ENCODE data around the gene KDM2A. TPM values are rescaled to one million over a fixed set of nuclear protein-coding genes. Genes with fewer than 3 reads are reported as not detected.

KDM2A gene
- total RNA-seq, 1 donor from 2014 or later, result 78.1 TPM

DNA sequence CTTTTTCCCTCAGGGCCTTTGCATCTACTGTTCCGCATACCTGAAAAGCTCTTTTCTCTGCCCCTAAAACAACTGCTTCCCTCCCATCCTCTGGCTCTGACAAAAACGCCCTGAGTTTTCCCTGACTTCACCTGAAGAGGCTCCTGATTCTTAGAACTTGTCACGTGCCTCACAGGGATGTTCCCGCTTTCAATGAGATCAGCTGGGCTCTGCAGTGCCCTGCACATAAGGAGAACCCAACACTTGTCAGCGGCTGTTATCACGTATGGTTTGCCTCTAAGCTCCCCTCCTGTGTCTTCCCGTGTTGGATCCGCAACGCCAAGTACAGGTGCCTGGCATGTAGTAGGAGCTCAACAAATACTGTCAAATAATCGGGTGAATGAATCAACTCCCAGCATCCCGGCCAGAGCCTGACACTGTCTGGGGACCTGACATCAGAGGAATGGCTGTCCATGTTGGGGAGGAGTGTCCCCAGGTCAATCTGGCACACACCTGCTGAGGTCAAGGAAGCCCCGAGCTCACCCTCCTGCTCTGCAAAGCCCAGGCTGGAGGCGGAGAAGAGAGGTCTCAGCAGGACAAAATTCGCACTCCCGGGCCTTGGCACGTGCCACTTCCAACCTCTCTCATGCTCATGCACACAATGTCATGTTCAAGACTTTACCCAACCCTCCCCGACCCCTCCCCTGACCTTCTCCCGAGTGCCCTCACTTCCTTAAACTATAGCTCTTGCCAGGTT, 143.1 kb downstream of the KDM2A start:
- DNase-seq, result no peak

DNA sequence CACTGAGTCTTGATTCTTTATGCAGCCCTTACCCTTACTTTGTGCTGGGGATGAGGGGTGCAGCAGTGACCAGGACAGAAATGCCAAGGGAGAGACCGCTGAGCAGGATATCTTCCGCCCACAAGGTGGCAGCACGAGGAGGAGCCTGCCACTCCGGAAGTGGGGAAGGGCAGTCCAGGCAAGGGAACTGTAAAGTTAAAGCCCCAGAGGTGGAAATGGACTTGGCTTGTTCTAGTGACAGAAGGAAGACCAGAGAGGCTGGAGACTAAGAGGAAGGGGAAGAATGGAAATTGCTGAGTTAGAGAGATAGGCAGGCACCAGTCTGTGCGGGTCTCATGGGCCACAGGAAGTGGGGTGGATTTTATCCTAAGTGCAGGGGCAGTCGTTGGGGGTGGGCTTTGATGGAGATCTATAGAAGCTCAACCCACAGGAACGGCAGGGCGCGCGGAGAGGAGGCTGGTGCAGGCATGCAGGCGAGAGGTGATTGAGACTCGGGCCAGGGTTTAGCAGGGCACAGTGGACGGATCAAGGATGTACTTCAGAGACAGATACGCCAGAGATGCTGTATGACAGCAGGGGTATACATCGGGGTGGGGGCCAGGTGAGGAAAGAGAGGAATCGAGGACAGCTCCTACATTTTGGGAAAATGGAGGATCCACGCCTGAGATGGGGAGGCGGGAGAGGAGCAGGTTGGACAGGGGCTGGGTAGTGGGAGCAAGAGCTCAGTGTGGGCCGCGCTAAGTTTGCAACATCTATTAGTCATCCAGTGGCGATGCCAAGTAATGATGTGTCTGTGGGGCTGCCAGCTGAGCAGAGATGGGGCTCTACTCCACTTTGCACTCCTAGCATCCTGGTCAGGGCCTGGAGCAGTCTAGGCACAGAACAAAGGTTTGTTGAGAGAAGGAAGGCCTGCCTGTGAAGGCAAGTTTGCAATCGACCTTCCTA, 143.9 kb downstream of the KDM2A start:
- peak; percentile 47 for DNase-seq

DNA sequence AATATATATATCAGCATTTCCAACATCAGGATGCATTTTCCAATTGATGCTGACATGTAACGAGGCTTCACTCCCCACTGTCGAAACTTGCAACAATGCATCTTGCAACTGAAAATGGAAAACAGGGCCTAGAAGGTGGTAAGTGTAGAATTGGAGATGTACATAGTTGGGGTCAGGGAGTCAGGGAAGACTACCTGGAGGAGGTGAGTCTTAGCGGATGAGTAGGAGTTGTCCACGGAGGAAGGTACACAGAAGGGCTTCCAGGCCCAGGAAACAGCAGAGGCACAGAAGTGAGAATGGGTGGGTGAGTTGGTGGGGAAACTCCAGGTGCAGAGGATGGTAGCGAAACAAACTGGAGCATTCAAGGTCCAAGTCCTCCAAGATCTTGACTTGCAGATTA, 145.2 kb downstream of the KDM2A start:
- no peak for DNase-seq

DNA sequence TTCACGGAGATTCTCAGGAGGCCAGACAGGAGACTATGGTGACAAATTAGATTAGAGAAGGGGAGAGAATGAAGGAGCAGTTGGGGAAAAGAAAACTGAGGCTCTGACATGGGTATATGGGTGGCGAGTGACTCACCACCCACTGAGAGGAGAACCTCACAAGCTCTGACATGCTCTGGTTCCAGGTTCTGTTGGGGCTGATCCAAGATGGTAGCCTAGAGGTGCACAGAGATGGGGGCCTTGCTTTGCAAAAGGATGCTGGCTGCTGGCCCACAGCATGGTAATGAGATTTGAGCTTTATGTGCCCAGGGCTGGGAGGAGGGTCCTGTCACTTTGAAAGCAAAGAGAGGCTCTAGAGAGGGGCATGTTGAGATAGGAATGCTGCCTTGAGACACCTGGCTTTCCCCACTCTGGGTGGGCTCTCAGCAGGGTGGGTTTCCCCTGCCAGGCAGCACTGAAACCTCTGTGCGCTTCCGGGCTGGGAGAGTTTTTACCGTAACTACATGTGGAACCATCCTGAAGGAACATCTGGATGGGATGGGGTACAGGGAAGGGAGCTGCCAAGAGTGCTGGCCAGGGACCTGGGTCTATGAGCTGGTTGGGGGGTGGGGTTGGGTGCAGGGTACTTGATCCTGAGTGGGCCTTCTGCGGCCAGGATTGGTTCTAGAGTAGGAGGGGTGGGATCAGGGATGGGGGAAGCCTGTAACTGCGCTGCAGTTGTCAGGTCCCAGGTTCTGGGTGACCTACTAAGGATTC, 146.0 kb downstream of the KDM2A start:
- DNase-seq, result no peak

DNA sequence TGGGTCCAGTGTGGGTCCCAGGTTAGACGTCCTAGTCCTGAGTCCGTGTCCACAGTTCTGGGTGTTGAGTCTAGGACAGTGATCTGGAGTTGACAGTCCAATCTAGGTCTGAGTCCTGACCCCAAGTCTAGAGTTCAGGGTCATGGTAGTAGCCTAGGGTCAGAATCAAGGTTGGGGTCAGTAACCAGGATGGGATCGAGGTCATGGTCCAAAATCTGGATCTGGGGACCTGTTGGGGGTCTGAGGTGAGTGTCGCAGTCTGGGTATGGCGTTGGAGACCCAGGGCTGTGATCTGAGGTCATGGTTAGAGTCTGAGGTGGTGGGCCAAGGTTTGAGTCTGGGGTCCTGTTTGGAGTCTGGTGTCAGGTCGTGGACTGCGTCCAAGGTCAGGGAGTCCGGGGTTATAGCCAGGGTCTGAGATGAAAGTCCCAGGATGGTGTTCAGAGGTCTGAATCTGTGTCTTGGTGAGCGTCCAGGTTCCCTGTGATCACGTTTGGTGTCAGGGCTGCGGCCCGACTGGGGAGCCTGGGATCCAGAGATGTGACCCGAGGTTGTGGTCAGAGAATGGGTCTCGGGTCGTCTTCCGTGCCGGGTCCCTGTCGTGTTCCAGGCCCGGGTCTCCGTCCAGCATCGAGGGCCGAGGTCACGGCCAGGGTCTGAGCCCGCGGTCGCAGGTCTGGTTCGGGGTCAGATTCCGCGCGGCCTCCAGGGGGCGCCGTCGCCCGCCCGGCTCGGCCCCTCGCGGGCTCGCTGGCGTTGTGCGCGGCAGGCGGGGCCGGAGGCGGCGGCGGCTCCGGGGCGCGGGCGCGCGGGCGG, 146.8 kb downstream of the KDM2A start:
- peak; percentile 33 for DNase-seq

DNA sequence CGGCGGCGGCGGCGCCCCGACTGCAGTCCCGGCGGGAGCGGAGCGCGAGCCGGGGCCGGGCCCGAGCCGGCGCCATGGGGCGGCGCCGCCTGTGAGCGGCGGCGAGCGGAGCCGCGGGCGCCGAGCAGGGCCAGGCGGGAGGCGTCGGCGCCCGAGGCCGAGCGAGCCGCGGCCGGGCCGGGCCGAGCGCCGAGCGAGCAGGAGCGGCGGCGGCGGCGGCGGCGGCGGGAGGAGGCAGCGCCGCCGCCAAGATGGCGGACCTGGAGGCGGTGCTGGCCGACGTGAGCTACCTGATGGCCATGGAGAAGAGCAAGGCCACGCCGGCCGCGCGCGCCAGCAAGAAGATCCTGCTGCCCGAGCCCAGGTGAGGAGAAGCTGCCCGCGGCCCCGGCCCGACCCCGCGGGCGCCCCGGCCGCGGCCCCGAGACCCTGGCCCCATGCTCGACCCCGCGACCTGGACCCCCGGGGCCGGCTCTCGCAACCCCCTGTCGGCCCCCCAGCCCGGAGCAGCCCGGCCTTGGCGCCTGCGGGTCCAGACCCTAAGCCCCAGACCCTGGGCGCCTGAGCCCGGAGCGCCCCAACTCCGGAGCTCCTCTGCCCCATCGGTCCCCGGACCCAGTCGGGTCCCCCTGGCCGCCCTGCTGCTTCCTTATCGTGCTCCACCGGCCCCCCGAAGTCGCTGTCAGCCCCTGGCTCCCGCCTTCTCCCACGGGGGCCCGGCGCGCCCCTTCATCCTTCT, 147.6 kb downstream of the KDM2A start, which contains the start of gene GRK2:
GRK2 (plus strand) TSS at position 25 of the 739 bp plus-strand sequence; CDS start at position 252, 227 bp downstream.
- DNase-seq, result no peak

DNA sequence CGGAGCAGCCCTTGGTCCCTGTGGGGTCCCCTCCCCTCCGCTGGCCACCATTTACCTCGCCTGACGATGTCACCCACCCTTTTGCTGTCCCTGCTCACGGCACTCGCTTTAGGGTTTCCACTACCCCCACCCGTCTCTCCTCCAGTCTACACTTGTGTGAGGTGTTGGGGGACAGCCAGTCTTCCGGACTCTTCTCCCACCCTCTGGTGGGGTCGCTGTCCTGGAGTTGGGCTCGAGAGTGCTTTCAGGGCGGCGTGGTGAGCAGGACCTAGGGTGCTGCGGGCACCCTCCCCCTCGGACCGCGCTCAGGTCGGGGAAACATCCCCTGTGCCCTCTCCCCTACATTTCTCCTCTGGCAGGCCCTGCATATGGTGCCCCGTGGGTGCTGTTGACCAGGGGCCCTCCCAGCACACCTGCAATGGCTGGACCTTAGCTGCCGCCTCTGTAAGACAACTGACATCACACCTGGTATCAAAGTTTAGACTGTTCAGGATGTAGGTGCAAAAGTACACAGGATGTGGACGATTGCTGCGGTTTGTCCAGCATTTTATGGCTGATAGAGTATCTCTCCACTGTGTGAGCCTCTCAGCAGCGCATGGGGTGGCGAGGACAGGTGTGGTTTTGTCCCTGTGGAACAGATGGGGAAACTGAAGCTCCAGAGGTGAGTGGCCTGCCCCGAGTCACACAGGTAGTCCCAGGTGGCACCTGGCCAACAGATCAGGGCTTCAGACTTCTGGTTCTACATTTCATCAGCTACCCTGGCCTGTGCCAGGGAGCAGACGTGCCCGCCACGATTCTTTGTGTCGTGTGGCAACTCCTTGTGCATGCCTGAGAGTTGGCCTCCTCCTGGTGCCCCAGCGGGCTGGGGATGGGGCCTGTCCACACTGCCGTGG, 148.4 kb downstream of the KDM2A start:
- no peak for DNase-seq

DNA sequence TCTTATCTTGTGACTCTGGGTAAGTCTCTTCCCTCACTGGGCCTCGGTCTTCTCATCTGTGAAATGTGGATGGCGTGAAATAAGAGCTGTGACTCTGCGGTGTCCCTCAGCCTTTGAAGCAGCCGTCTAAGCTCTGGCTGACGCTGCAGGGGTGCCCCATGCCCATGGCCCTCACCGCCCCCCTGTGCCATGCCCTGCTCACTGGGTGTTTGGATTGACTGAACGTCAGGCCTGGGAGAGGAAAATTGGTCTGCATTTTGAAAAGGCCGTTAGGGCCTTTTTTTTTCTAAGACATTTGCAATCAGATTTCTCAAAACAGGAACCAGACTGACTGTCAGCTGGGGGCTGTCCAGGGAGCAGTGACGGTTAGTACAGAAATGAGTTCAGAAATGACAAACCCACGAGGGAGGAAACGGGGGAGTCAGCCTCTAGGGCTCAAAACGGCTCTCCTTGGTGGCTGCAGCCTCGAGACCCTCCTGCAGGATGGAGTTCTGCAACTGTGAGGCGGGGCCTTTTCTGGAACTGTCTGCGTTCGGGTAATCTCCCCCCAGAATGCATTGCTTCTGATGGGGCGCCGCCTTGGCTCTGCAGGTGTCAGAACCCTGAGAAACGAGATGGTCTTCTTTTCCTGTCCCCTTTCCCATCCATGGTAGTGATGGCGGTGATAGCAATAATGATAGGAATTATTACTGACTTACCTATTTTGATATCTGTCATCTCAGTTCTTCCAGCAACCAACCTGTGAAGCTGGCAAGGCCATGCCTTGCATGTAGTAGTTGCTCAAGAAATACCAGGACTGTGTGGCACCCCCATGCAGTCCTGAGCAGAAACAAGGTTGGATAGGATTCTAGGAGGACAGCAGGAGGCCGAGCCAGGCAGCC, 149.3 kb downstream of the KDM2A start:
- no peak for DNase-seq

DNA sequence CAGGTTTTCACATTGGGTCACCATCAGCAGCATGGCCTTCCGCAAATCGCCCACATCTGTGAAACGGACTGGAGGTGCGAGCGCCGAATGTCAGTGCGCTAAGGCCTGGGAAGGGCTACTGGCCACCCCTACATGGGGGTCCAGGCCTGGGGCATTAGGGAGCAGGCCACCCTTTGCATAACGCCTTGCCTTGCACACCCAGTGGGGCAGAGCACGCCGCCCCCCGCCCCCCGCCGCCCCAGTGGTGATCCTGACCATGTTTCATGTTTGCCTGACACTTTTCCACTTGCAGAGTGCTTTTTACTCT, 149.9 kb downstream of the KDM2A start:
- no peak for DNase-seq

DNA sequence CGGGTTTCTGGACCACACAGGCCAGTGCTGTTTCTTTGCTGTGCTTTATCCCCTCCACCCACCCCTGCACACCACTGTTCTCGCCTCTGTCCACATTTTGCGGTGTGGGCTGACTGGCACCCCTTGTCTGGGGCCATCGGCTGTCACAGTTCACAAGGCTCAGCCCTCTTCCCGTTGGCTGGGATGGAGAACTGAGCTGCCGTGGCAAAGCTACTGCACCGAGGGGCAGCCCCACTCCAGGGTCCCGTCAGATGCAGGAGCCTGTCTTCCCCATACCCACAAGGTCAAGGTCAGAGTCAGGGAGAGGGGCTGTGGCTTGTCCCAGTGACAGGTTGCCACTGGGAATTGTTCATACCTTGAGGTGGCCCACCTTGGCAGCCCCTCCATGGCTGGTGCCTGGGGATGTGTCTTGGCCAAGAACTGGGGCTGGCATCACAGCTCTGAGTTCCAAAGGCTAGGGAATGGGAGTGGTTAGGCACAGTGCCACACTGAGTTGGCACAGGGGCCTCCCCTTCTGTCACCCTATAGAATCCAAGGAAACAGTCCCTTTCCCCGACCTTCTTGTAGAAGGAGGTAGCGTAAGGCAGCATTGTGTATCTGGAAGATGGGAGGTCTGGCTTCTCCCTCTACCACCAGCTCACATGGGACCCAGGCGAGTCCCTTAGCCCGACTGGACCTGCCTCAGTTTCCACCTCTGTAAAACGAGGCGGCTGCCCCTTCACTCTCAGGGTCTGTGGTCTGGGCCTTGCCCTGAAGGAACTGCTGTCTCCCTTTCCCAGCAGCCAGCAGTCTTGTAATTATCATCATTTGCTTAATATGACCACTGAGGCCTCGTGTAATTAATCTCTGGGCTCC, 150.6 kb downstream of the KDM2A start:
- no peak for DNase-seq

DNA sequence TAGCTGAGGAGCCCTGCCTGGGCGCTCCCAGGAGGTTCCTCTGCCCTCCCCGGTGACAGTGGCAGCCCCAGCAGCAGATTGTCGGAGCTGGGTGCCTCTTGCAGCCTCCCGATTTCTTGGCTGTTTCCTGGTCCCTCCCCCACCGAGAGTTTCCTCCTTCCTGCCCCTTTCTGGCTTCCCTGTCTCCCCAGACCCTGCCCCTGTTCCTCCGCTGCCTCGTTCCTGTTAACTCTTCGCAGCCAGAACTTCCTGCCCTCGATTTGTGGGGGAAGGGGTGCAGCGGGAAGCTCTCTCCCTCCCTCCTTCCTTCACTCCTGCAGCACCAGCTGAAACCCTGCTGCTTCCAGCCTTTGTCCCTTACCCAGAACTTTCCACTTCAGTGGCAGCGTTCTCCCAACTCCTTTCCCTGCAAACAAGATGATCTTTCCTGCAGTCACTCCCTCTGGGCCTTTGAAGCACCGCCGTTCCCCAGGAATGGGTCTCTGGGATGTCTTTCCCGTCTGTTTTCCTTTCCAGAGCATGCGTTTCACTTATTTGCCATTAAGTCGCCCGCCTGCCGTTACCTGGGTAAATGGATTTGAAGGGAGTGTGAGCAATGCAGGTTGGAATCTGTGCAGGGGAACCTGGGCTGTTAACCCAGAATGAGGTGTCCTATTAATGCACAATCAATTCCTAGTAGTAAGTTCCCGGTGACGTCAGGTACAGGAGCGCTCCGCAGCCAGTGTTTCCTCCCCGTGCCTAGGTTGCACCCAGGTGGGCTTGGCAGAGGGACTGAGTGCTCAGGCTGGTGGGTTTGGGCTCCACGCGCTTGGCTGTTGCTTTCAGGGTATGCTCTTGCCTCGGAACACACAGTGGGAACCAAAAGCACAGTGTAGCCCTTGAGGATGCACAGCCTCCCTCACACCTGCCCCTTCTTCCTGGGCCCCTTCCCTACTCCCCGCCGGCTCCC, 151.5 kb downstream of the KDM2A start:
- peak; percentile 46 for DNase-seq

DNA sequence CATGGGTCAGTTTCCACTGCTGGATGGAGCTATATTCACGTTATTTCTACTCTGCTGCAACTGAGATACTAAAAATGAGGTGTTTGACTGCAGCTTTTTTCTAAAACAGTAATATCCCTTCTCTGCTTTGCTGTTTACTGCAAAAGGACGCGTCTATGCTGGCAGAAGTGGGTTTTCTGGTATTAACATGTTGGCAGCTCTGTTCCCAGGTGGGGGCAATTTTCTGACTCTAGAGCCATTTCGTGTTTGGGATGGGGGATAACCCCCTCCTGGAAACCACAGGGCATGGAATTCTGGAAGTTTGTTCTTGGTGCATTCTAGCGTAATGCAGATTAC, 152.1 kb downstream of the KDM2A start:
- DNase-seq, result no peak

DNA sequence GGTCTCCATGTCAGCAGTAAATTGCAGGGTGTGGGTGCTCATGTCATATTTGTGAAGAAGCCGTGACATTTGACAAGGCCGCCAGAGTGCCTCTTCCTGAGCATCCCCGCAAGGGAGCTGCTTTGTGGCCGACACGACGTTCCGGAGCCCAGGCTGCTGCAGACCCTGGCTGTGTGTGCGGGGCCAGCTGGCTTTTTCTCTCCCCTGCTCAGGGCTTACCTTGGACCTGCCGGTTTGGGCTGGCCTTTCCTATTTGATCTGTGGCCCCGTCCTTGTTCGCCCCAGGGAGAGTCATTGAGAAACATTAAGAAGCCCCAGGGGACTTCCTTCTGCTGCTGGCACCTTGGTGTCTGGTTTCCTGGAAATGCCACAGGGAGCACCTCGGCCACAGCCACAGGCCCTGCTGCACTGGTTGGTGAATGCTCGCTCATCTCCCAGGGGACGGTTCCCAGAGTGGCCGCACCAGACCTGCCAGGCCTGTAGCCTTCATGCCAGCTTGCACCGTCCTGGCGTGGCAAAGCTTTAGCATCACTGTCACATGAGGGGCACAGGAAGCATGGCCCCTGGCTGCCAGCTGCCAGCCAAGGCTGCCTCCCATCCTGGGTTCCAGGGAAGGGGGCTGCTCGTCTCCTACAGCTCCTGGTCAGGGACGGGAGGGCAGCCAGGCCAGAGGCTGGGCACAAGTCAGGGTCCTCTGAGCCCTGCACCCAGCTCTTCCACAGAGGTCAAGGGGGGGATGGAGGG, 152.7 kb downstream of the KDM2A start:
- no peak for DNase-seq

DNA sequence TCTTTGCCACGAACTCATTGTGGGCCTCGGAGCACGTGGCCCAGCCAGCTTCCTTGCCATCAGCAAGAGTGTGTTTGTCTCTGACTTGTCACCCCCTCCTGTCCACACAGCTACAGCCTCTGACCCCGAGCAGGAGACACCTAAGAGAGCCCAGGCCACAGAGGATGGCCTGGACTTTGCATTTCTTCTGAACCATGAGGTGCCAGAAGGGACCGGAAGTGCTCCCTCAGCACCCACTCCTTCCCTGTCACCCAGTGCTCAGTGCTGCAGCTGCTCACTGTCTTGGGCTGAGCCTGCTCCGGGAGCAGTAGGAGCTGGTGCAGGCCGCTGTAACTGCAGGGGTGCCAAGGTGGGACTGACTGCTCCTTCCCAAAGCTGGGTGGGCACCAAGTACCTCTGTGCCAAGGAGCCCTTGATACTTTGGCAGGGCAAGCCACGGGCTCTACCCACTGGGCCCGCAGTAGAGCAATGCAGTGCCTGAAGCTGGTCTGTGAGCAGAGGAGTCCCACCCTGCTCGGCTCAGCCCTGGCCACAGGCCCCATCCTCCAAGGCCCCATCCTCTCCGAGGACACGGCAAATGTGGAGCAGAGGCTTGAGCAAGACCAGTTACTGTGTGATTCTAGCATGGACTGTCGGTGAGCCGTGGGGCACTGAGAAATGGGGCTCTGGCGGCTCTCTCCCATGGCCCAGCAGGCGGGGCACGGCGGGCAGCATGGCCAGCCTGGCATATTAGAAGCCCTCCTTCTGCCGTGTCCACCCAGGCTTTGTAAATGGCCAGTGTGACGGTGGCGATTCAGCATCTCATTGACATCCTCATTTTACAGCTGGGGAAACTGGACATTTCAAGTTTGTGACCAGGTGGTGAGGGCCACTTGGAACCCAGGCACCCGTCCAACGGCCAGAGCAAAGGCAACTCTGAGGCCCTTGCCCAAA, 153.5 kb downstream of the KDM2A start:
- DNase-seq, result no peak
